Measurements from ENCODE around the gene NCOR2. TPM values are rescaled to one million over a fixed set of nuclear protein-coding genes. Genes with fewer than 3 reads are reported as not detected.
A peak's percentile ranks its signal among the peaks of the same experiment; 100 is the strongest.

NCOR2 gene
- total and polyA plus RNA-seq, 8 donors: 27.2 to 292 (median 83.5) TPM

GRCh38 chr12:124551268-124552144 is 15.9 kb downstream of the NCOR2 start:
- peak; percentile 48 to 70 for DNase-seq

DNA sequence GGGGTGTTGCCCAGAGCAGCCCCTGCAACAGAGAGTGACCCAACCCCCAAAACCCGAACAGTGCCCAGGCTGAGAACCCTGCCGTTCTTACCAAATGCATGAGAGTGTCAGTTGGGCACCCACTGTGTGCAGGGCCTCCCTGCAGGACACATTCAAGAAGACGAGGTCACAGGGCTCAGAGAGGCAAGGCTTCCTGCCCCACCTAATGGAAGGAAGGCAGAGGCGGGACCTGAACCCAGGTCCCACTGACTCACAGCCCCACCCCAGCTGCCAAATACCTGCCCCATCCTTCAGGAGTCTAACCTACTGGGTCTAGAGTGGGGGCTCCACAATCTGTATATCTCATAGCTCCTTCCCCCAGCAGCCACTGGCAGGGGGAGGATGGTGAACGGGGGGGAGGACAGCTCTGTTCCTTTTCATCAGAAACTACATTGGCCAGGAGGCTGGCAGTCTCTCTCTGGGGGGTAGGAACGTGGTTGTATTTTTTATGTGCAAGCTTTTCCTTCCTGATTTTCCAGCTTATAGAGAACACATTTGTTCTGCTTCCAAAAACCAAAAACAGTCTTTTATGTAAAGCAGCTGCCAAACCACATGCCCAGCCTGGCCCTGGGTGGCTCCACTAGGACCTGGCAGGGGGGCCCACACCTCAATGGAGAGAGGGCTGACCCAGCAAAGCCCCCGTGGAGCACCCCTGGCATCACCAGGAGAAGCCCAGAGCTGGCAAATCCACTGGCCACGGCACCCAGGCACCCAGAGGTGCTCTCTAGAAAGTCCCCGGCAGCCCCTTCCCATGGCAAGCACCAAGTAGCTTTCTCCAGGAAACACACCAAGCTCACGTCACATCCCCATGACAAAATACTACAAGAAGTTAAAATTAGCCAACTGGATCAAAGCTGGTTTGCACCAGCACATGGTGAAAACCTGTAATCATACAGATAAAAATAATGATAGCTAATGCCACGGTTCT is 17.0 kb downstream of the NCOR2 start:
- peak overlapping the region in 1 of 4 donors; percentile 22 for H3K4me3 ChIP-seq
- peaks cover 48 to 95% (median 78%) of the 10 kb centered on the region in 4 donors for H3K4me1 ChIP-seq
- no peaks in the 10 kb centered on the region for H3K9me3 ChIP-seq
- peak overlapping the region in 4 of 5 donors; percentile 56 to 85 (median 70) for H3K27ac ChIP-seq
- H3K27me3 ChIP-seq: no peaks in the 10 kb centered on the region
- intact Hi-C loops (cut with DNase I; ENCODE audit: low total_unique reads): no loop called here
- no peaks in the 10 kb centered on the region for H3K36me3 ChIP-seq
- no peak for DNase-seq
- TF ChIP-seq CTCF (IDR thresholded peaks at IDR 0.05) (no peak), POLR2AphosphoS5 (IDR thresholded peaks at IDR 0.05) (no peak), EP300 (IDR thresholded peaks at IDR 0.05) (no peak), POLR2A (IDR thresholded peaks at IDR 0.05) (no peak)
- 36 to 58% (median 49%) methylated on average over 8 to 11 of the region's 11 CpGs for WGBS, 5 donors

More at GRCh38 chr12:124551268-124552144, 15.9 kb downstream of the NCOR2 start:
- Histone ChIP-seq H3K9me3 (no peaks in the 10 kb centered on the region), H3K4me1 (peaks cover 49 to 95% (median 76%) of the 10 kb centered on the region in 4 donors), H3K27me3 (no peaks in the 10 kb centered on the region), H3K27ac (peak overlapping the region; percentile 43 to 85 (median 63)), H3K4me3 (no peak overlapping the region), H3K36me3 (no peaks in the 10 kb centered on the region)
- WGBS, 5 donors: 30 to 43% (median 40%) methylated on average over 19 to 25 of the region's 25 CpGs
- no peak for TF ChIP-seq EP300 (IDR thresholded peaks at IDR 0.05)
- no peak for TF ChIP-seq POLR2AphosphoS5 (IDR thresholded peaks at IDR 0.05)
- TF ChIP-seq POLR2A (IDR thresholded peaks at IDR 0.05): no peak
- TF ChIP-seq CTCF (IDR thresholded peaks at IDR 0.05): no peak
- intact Hi-C loops (cut with DNase I; ENCODE audit: low total_unique reads): no loop called here

DNA sequence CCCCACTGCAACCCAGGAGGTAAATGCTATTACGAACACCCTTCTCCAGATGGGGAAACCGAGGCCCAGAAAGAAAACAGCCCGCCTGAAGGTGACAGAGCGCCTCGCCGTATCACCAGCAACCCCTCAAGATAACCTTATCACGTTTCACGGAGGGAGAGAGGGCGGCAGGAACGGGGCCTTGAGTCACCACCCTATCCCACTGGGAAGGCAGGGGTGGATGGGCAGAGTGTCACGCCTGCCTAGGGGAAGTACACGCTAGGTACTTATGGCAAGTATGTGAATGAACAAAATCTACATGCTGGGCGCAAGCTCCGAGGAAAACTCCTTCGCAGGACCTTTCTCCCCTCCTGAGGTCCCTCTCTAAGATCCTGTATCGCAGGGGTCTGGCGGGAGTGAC is 17.8 kb downstream of the NCOR2 start:
- DNase-seq: no peak
- H3K4me3 ChIP-seq: peak overlapping the region in 1 of 4 donors; percentile 22
- no peaks in the 10 kb centered on the region for H3K27me3 ChIP-seq
- H3K9me3 ChIP-seq: no peaks in the 10 kb centered on the region
- H3K36me3 ChIP-seq: no peaks in the 10 kb centered on the region
- H3K27ac ChIP-seq: peak overlapping the region in 4 of 5 donors; percentile 24 to 85 (median 62)
- TF ChIP-seq POLR2AphosphoS5 (IDR thresholded peaks at IDR 0.05) (peak in 1 of 3 donors; percentile 40), EP300 (IDR thresholded peaks at IDR 0.05) (no peak)
- intact Hi-C loops (cut with DNase I; ENCODE audit: low total_unique reads): no loop called here
- H3K4me1 ChIP-seq: peaks cover 45 to 95% (median 78%) of the 10 kb centered on the region in 4 donors
- WGBS, 5 donors: 43 to 63% (median 52%) methylated on average over 16 to 17 of the region's 17 CpGs

DNA sequence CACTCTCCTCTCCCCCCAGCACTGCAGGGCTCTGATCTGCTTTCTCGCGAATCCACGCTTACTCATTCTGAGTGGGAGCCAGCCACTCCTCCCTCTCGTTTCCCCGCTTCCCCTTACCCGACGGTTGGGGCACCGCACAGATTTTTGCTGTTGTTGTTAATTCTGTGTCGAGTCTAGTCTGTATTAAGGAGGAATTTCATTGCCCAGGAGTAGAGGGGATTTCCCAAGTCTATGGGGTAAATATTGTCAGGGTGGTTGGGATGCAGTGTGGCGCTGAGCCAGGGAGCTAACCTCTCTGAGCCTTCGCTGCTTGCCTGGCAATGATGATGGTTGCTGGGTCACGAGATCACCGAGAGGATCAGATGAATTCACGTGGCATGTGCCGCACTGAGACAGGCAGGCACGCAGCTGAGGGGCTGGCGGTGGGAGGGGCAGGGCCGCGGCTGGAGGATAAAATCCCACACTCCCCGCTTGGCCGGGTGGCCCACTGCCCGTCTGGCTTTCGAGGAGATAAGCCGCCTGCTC is 18.5 kb downstream of the NCOR2 start:
- TF ChIP-seq POLR2AphosphoS5 (IDR thresholded peaks at IDR 0.05): peak in 2 of 3 donors; percentile 24 to 30
- TF ChIP-seq EP300 (IDR thresholded peaks at IDR 0.05): no peak
- Histone ChIP-seq H3K9me3 (no peaks in the 10 kb centered on the region), H3K4me1 (peaks cover 49 to 95% (median 78%) of the 10 kb centered on the region in 4 donors), H3K4me3 (no peak overlapping the region), H3K27ac (peak overlapping the region in 4 of 5 donors; percentile 24 to 85 (median 62)), H3K36me3 (no peaks in the 10 kb centered on the region), H3K27me3 (no peaks in the 10 kb centered on the region)
- peak; percentile 54 to 69 for DNase-seq
- WGBS, 5 donors: 16 to 43% (median 25%) methylated on average over 23 to 24 of the region's 24 CpGs
- intact Hi-C loops (cut with DNase I; ENCODE audit: low total_unique reads): no loop called here
